Left lung (tissue), 10 donors: ENCODE data around the gene OTP. TPM values are rescaled to one million over a fixed set of nuclear protein-coding genes. Genes with fewer than 3 reads are reported as not detected.

Experiments
- ATAC-seq: fragments of 200-7000 bp; cut with Tn5 transposase; one replicate; pipeline ENCODE4 v1.9.1; 2020; ENCODE audit warnings: moderate library complexity
- DNase-seq, 4 donors: peaks; one replicate each; pipeline ENCODE4 v3.0.0-alpha.2; 2013 to 2020
- H3K27ac ChIP-seq, 2 donors: fragments of 200-600 bp; sonication (generic) in 1 of 2; one replicate each; pipeline versions ENCODE4 v1.5.0 to v1.8.0; 2020 to 2021
- H3K27me3 ChIP-seq, 2 donors: fragments of 200-600 bp; sonication (generic) in 1 of 2; one replicate each; pipeline versions ENCODE4 v1.5.0 to v1.8.0; 2020 to 2021
- H3K36me3 ChIP-seq, 2 donors: fragments of 200-600 bp; sonication (generic) in 1 of 2; one replicate each; pipeline versions ENCODE4 v1.5.0 to v1.8.0; 2020 to 2021
- H3K4me1 ChIP-seq, 2 donors: fragments of 200-600 bp; one replicate each; pipeline ENCODE4 v1.8.0; 2021
- H3K4me3 ChIP-seq, 2 donors: fragments of 200-600 bp; sonication (generic) in 1 of 2; one replicate each; pipeline versions ENCODE4 v1.5.0 to v1.8.0; 2020 to 2021; ENCODE audit warnings: mild to moderate bottlenecking in 1 of 2
- H3K9me3 ChIP-seq, 2 donors: fragments of 200-600 bp; sonication (generic) in 1 of 2; one replicate each; pipeline versions ENCODE4 v1.5.0 to v1.8.0; 2020 to 2021
- intact Hi-C, 2 donors: fragments of 100-400 bp; cut with DNase I; formaldehyde crosslinking; loops; one replicate each; pipeline versions ENCODE4 v1.11.2 to v1.14.2; 2022
- polyA plus RNA-seq, 6 donors: library from polyadenylated mRNA; unstranded; fragments of 120-200 nt; gene quantifications; one replicate each; pipeline ENCODE4 v1.2.1, GENCODE V29; 2013; ENCODE audit not compliant: insufficient read length in 6 of 6
- total RNA-seq, 2 donors: library from RNA; stranded (reverse); fragmentation: NEBNext Ultra II Directional; extraction: Animal tissue kit (Norgen Biotek cat#: 25700); gene quantifications; one replicate each; pipeline ENCODE4 v1.2.1, GENCODE V29; 2021
- TF ChIP-seq, protein P1 (sequence below), 2 donors: fragments of 200-600 bp; sonication (generic) in 1 of 2; IDR thresholded peaks; one replicate each; pipeline versions ENCODE4 v1.5.0 to v1.8.0; 2021; ENCODE audit warnings: antibody characterized with exemption in 2 of 2
- donor health status: DM: no; HTN: yes; CAD: no.
- donor health status: DM: no; HTN: no; CAD: no.

The OTP gene
- total and polyA plus RNA-seq, 8 donors, result not detected

DNA sequence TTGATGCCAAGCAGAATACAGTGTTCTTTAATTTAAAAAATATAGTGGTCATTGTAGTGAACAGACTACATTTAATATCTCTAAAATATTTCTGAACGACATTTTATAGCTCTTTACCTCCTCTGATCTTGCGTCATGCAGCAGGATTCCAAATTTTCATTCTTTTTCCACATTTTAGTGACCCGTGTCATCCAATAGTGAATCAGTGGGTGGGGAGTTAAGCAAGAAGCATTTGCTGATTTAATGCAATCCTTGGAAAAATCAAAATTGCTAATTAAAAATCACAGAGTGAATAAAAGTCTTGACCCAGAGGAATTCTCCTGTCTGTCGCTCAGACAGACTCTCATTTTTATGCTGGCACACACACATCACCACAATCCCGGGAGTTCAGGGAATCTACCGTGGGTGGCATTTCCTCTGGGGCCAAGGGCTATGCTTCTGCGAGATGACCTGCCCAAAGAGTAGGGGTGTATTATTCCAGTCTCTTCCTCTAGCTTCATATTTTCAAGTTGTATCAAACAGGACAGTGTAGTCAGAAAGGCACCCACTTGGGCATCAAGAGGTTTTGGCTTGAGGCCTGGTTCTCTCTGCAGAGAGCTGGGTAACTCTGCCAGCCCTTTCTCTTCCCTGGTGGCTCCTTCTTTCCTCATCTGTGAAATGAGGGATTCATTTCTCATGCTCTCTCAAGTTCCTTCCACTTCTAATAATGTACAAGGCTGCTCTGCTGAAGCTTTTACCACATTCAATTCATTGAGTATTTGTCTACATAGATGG lies 24.8 kb upstream of the OTP start:
- intact Hi-C loops, result no loop called here
- H3K4me3 ChIP-seq, result no peak overlapping the region
- DNase-seq, result no peak
- no peaks in the 10 kb centered on the region for H3K36me3 ChIP-seq
- H3K4me1 ChIP-seq, result no peaks in the 10 kb centered on the region
- no peaks in the 10 kb centered on the region for H3K9me3 ChIP-seq
- TF ChIP-seq, protein P1, sequence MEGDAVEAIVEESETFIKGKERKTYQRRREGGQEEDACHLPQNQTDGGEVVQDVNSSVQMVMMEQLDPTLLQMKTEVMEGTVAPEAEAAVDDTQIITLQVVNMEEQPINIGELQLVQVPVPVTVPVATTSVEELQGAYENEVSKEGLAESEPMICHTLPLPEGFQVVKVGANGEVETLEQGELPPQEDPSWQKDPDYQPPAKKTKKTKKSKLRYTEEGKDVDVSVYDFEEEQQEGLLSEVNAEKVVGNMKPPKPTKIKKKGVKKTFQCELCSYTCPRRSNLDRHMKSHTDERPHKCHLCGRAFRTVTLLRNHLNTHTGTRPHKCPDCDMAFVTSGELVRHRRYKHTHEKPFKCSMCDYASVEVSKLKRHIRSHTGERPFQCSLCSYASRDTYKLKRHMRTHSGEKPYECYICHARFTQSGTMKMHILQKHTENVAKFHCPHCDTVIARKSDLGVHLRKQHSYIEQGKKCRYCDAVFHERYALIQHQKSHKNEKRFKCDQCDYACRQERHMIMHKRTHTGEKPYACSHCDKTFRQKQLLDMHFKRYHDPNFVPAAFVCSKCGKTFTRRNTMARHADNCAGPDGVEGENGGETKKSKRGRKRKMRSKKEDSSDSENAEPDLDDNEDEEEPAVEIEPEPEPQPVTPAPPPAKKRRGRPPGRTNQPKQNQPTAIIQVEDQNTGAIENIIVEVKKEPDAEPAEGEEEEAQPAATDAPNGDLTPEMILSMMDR (IDR thresholded peaks at IDR 0.05), result no peak
- no peak for ATAC-seq
- H3K27ac ChIP-seq, result no peak overlapping the region
- H3K27me3 ChIP-seq, result peaks cover 0 to 13% of the 10 kb centered on the region in 2 donors

DNA sequence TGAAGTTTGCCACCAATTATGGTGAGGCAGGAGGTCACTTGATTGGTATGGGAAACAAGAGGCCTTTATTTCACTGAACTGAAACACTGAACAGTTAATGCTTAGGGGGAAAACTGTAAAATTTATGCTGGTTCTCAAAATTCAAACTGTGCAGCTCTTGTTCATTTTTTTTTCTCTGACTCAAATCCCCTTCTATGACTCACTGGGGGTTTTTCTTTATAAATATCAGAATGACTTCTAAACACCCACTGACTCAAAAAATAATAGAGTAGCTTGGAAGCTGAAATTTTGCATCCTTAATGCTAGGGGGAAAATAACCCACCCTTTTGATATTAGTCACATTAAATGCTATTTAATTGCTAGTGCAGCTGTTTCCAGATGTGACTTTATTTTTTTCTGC lies 24.1 kb upstream of the OTP start:
- TF ChIP-seq, protein P1 (IDR thresholded peaks at IDR 0.05), result no peak
- Histone ChIP-seq H3K27me3 (peaks cover 0 to 6% of the 10 kb centered on the region in 2 donors), H3K9me3 (no peaks in the 10 kb centered on the region), H3K4me1 (no peaks in the 10 kb centered on the region), H3K27ac (no peak overlapping the region), H3K36me3 (no peaks in the 10 kb centered on the region), H3K4me3 (no peak overlapping the region)
- ATAC-seq (no peak), DNase-seq (no peak)
- intact Hi-C loops, result no loop called here

DNA sequence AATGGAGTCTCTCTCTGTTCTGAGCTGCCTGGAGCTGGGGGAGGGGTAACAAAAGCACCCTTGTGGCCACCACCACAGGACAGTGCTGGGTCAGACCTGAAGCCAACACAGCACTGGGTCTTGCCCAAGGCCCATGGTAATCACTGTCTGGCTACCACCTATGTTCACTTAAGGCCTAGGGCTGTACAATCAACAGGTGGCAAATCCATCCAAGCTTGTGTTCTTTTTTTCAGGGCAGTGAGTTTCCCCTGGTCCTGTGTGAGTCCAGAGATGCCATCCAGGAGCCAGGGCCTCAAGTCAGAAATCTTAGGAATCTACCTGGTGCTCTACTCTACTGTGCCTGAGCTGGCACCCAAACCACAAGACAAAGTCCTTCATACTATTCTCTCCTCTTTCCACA lies 20.1 kb upstream of the OTP start:
- Histone ChIP-seq H3K4me3 (no peak overlapping the region), H3K27me3 (peaks cover 0 to 15% of the 10 kb centered on the region in 2 donors), H3K9me3 (no peaks in the 10 kb centered on the region), H3K27ac (no peak overlapping the region), H3K36me3 (no peaks in the 10 kb centered on the region), H3K4me1 (no peaks in the 10 kb centered on the region)
- DNase-seq, result no peak
- TF ChIP-seq, protein P1 (IDR thresholded peaks at IDR 0.05), result no peak
- ATAC-seq, result no peak
- intact Hi-C loops, result no loop called here

DNA sequence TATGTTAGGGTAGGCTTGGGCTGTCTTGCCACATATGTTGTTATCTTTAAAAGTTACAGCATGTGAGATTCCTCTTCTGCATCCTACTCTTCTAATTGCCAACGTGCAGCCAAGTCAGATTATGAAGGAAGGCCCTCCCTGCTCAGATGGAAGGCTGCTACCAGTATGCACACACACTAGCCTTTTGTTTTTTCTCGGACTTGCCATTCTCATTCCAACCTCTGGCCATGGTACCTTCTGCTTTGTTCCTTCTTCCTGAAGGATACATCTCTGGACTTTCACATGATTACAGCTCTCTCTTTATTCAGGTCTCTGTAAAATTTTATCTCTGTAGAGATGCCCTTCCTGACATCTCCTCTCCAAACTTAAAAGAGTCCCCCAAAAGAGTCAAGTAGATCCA lies 12.8 kb upstream of the OTP start:
- Histone ChIP-seq H3K27ac (no peak overlapping the region), H3K36me3 (no peaks in the 10 kb centered on the region), H3K4me1 (no peaks in the 10 kb centered on the region), H3K9me3 (no peaks in the 10 kb centered on the region), H3K4me3 (no peak overlapping the region), H3K27me3 (peaks cover 13 to 71% of the 10 kb centered on the region in 2 donors)
- ATAC-seq (no peak), DNase-seq (no peak)
- intact Hi-C loops, result no loop called here
- TF ChIP-seq, protein P1 (IDR thresholded peaks at IDR 0.05), result no peak

DNA sequence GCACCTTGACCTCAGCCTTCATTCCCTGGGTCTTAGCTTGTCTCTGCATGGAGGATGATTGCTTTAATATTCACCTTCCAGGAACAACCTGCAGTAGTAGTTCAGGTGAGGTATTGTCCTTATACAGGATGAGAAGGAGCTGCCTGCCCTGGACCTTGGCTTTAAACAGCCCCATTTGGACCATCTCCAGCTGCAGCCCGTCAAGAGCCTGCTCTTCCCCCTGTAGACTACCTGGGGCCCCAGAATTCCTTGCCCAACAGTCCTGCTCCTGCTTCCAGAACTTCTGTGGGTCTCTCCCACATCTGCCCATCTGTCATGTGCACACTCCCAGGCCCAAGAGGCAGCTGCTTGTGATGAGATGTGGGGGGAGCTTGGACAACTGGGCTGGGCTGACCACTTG lies 12.2 kb upstream of the OTP start:
- peaks cover 0 to 2% of the 10 kb centered on the region in 2 donors for H3K4me1 ChIP-seq
- H3K4me3 ChIP-seq, result no peak overlapping the region
- peaks cover 20 to 76% of the 10 kb centered on the region in 2 donors for H3K27me3 ChIP-seq
- ATAC-seq (no peak), DNase-seq (no peak)
- no peaks in the 10 kb centered on the region for H3K36me3 ChIP-seq
- intact Hi-C loops, result no loop called here
- no peak overlapping the region for H3K27ac ChIP-seq
- TF ChIP-seq, protein P1 (IDR thresholded peaks at IDR 0.05), result no peak
- no peaks in the 10 kb centered on the region for H3K9me3 ChIP-seq
